Fibroblast of lung (primary cell): ENCODE data around the gene PGA3. TPM values are rescaled to one million over a fixed set of nuclear protein-coding genes. Genes with fewer than 3 reads are reported as not detected.

Source experiments
- DNase-seq, 2 donors: peaks; one replicate each; pipeline versions ENCODE4 v3.0.0 to v3.0.0-alpha.2; 2010; ENCODE audit warnings: low read depth in 2 of 2
- H2AFZ ChIP-seq: 2 replicates; pipeline ENCODE4 v1.5.1; 2012; ENCODE audit warnings: low read length, control low read depth, inconsistent platforms
- H3K27ac ChIP-seq: 2 replicates; pipeline ENCODE4 v1.5.1; 2011; ENCODE audit warnings: low read length, control low read depth; ENCODE audit not compliant: insufficient read depth
- H3K27me3 ChIP-seq: 2 replicates; pipeline ENCODE4 v1.5.1; 2011; ENCODE audit warnings: mild to moderate bottlenecking, low read length; ENCODE audit not compliant: control insufficient read depth, insufficient read depth
- H3K36me3 ChIP-seq: 2 replicates; pipeline ENCODE4 v1.5.1; 2011; ENCODE audit warnings: low read length; ENCODE audit not compliant: control insufficient read depth, insufficient read depth
- H3K4me1 ChIP-seq: 2 replicates; pipeline ENCODE4 v1.5.1; 2011; ENCODE audit warnings: low read length; ENCODE audit not compliant: control insufficient read depth, insufficient read depth; ENCODE audit errors: extremely low read depth
- H3K4me2 ChIP-seq: 2 replicates; pipeline ENCODE4 v1.5.1; 2011; ENCODE audit warnings: low read length, control low read depth; ENCODE audit not compliant: insufficient read depth; ENCODE audit errors: extremely low read depth
- H3K4me3 ChIP-seq, 4 experiments: fragments of 200-600 bp in 1 of 4; sonication (generic) in 1 of 4; replicated peaks in 1 of 4; 2 replicates each; pipeline ENCODE4 v1.5.1; 2011 to 2016; ENCODE audit warnings: low read length in 4 of 4, low read depth in 3 of 4, mild to moderate bottlenecking in 3 of 4, control low read depth in 2 of 4, inconsistent platforms in 1 of 4, mixed read lengths in 1 of 4; ENCODE audit not compliant: insufficient read depth in 1 of 4; ENCODE audit errors: control extremely low read depth in 1 of 4
- H3K79me2 ChIP-seq: 2 replicates; pipeline ENCODE4 v1.5.1; 2012; ENCODE audit warnings: mild to moderate bottlenecking, low read length, inconsistent platforms; ENCODE audit not compliant: control insufficient read depth, insufficient read depth
- H3K9ac ChIP-seq: 2 replicates; pipeline ENCODE4 v1.5.1; 2011; ENCODE audit warnings: mild to moderate bottlenecking, low read length, control low read depth; ENCODE audit not compliant: insufficient read depth
- H3K9me3 ChIP-seq: 2 replicates; pipeline ENCODE4 v1.5.1; 2012; ENCODE audit warnings: low read depth, low read length; ENCODE audit not compliant: control insufficient read depth, insufficient read depth
- H4K20me1 ChIP-seq: 2 replicates; pipeline ENCODE4 v1.5.1; 2011; ENCODE audit warnings: low read length; ENCODE audit not compliant: control insufficient read depth, insufficient read depth; ENCODE audit errors: extremely low read depth
- CTCF ChIP-seq, 2 donors: IDR thresholded peaks in 1 of 2; conservative IDR thresholded peaks in 1 of 2; 1 replicate in 1 of 2; 2 replicates in 1 of 2; pipeline ENCODE4 v1.5.1; 2011 to 2012; ENCODE audit warnings: low read length in 2 of 2, control low read depth in 1 of 2, inconsistent platforms in 1 of 2, low read depth in 1 of 2, mild to moderate bottlenecking in 1 of 2
- EZH2 ChIP-seq: IDR thresholded peaks from 2 replicates; pipeline ENCODE4 v1.5.1; 2012; ENCODE audit warnings: low read length, control low read depth, mild to moderate bottlenecking; ENCODE audit errors: missing control alignments
- polyA plus RNA-seq, 2 donors: library from polyadenylated mRNA; depleted of rRNA in 1 of 2; stranded (reverse) in 1 of 2; unstranded in 1 of 2; fragments of >200 nt; gene quantifications; 2 replicates each; pipeline ENCODE4 v1.2.1, GENCODE V29; 2011 to 2012; ENCODE audit warnings: missing spikeins in 1 of 2
- total RNA-seq: library from RNA; depleted of rRNA; stranded (reverse); fragments of >200 nt; gene quantifications from 2 replicates; pipeline ENCODE4 v1.2.1, GENCODE V29; 2014

PGA3 gene
- total and polyA plus RNA-seq, 2 donors (not counting 1 experiment from before 2014, with no cell fraction given): 0.24 to 4.3 TPM

DNA sequence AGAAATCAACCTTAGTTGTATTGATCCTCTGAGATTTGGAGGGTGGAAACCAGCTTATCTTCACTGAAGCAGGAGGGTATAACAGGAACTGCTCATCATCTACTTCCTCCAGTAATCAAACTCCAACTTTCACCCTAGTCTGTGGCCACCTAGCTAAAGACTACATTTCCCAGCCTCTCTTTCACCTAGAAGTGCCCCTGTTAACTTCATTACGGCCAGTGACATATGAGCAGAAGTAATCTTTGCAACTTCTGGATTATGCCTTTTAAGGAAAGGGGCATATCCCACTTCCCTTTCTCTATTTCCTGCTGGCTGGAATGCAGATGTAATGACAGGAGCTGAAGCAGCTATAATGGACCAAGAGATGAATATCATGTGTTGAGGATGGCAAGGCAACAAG, 34.5 kb upstream of the PGA3 start:
- Histone ChIP-seq H3K4me3 (no peak overlapping the region), H3K79me2 (no peaks in the 10 kb centered on the region), H4K20me1 (no peaks in the 10 kb centered on the region), H3K36me3 (no peaks in the 10 kb centered on the region), H3K27me3 (peaks cover 19% of the 10 kb centered on the region), H3K9me3 (no peaks in the 10 kb centered on the region), H3K9ac (no peak overlapping the region), H2AFZ (no peak overlapping the region), H3K4me2 (no peak overlapping the region), H3K27ac (no peak overlapping the region), H3K4me1 (no peaks in the 10 kb centered on the region)
- no peak for TF ChIP-seq EZH2
- no peak for TF ChIP-seq CTCF (conservative IDR thresholded peaks at IDR 0.05 in 1 of 2, IDR thresholded peaks at IDR 0.05 in 1 of 2; ENCODE audit: low read depth in 1 of 2, low read length in 2 of 2)
- no peak for DNase-seq

GRCh38 chr11:61170566-61170965, 32.7 kb upstream of the PGA3 start:
- H3K27ac ChIP-seq: no peak overlapping the region

GRCh38 chr11:61171907-61172306, 31.4 kb upstream of the PGA3 start:
- no peak for TF ChIP-seq CTCF (conservative IDR thresholded peaks at IDR 0.05 in 1 of 2, IDR thresholded peaks at IDR 0.05 in 1 of 2; ENCODE audit: low read depth in 1 of 2, low read length in 2 of 2)
- H3K36me3 ChIP-seq: no peaks in the 10 kb centered on the region
- H3K27ac ChIP-seq: no peak overlapping the region
- H3K4me3 ChIP-seq: no peak overlapping the region
- H3K79me2 ChIP-seq: no peaks in the 10 kb centered on the region
- no peak for DNase-seq
- peaks cover 30% of the 10 kb centered on the region for H3K27me3 ChIP-seq
- H3K4me1 ChIP-seq: no peaks in the 10 kb centered on the region
- no peak overlapping the region for H3K9ac ChIP-seq
- H3K9me3 ChIP-seq: no peaks in the 10 kb centered on the region
- H2AFZ ChIP-seq: no peak overlapping the region
- no peaks in the 10 kb centered on the region for H4K20me1 ChIP-seq
- H3K4me2 ChIP-seq: no peak overlapping the region

More at GRCh38 chr11:61170566-61170965, 32.7 kb upstream of the PGA3 start:
- H3K9ac ChIP-seq: no peak overlapping the region
- H3K4me3 ChIP-seq: no peak overlapping the region
- no peak for TF ChIP-seq EZH2
- TF ChIP-seq CTCF (conservative IDR thresholded peaks at IDR 0.05 in 1 of 2, IDR thresholded peaks at IDR 0.05 in 1 of 2; ENCODE audit: low read depth in 1 of 2, low read length in 2 of 2): no peak
- H3K4me2 ChIP-seq: no peak overlapping the region
- H3K9me3 ChIP-seq: no peaks in the 10 kb centered on the region
- H3K36me3 ChIP-seq: no peaks in the 10 kb centered on the region
- DNase-seq: no peak
- H2AFZ ChIP-seq: no peak overlapping the region
- H3K79me2 ChIP-seq: no peaks in the 10 kb centered on the region
- peaks cover 26% of the 10 kb centered on the region for H3K27me3 ChIP-seq
- no peaks in the 10 kb centered on the region for H3K4me1 ChIP-seq
- no peaks in the 10 kb centered on the region for H4K20me1 ChIP-seq
